GM18526 (cell line): ENCODE measurements around the gene OSGIN1.

ENCODE experiments used
- POLR2A ChIP-seq: IDR thresholded peaks from 3 replicates; pipeline ENCODE4 v1.6.1; 2011; ENCODE audit not compliant: insufficient read length; ENCODE audit errors: extremely low read depth

OSGIN1 gene

GRCh38 chr16:83981799-83982198 lies 28.8 kb downstream of the OSGIN1 start:
- TF ChIP-seq POLR2A: no peak

GRCh38 chr16:83983491-83983890 lies 30.5 kb downstream of the OSGIN1 start:
- TF ChIP-seq POLR2A: no peak

- TF ChIP-seq POLR2A: no peak
These were observed 36.3 kb downstream of the OSGIN1 start for GRCh38 chr16:83989300-83989699.

DNA sequence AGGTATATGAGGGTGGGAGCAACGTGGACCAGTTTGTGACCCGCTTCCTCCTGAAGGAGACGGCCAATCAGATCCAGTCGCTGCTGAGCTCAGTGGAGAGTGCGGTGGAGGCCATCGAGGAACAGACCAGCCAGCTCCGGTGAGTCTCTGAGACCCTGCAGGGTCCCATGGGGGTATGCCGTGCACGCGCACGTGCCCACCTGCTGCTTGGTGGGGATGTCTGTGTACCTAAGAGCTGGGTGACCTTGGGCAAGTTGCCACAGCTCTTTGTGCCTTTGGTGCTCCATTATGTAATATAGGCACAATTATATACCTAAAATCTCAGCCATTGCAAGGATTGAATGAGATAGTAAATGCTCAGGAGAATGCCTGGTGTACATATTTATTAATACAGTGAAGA lies 37.5 kb downstream of the OSGIN1 start:
- TF ChIP-seq POLR2A: no peak

DNA sequence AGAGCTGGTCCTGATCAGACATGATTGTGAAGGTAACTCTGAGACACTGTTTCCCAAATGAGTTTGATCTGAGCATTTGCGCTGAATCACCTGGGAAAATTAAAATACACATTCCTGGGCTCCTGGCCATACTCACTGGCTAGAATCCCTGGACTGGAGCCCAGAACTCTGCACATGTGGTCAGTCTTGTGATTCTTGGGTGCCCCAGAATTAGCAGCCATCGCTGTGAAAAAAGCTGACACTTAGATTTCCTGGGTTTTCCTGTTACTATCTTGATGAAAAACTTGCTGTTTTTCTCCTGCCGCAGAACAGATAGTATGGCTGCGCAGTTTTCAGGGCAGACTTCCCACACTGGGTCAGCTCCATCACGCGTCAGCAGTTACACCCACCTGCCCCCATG lies 39.6 kb downstream of the OSGIN1 start:
- TF ChIP-seq POLR2A: no peak

DNA sequence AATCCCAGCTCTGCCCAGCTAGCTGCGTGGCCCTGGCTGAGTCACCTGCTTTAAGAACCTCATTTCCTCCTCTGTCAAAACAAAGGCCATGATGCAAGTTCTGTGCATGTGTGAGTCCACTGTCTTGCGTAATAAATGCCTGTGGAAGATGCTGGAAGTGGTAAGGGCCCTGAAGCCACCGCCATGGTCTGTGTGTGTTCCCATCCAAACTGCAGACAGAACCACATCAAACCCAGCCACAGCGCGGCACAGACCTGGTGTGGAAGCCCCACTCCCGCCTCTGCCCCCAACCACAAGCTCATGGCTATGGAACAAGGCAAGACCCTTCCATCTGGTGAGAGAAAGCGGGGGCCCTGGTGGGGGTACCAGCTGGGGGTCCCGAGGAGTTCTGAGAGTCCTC lies 41.0 kb downstream of the OSGIN1 start:
- TF ChIP-seq POLR2A: no peak

DNA sequence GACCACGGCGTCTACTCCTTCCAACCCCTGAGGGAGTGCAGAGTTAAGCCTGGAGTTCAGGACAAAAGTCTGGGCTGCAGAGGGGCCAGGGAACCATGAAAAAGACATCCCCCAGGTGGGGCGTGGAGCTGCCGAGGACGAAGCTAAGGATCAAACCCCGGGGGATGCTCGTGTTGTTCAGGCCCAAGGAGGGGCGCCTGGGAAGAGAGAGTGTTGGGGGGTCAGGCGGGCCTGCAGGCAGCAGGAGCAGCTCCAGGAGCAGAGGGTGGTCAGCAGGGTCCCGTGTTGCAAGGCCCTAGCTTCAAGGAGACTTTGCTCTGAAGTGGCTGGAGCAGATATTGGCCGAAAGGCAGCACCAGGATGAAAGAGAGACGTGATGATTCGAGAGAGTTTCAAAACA lies 41.7 kb downstream of the OSGIN1 start:
- no peak for TF ChIP-seq POLR2A

DNA sequence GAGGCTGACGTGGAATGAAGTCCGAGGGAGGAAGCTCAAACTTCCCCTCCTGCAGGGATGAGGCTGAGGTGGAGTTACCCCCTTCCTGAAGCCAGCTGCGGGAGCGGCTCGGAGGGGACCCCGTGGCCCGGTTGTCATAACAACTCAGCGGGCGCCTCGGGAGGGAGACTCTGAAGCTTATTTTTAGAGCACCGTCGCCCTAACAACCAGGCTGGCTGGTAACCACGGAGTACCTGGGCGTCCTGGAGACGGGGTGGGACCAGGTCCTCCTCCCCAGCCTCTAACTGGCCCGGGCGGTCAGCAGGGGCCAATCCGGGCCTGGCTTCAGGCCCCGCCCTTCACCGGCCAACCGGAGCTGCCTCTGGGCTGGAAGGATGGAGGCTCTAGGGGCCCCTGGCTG lies 42.7 kb downstream of the OSGIN1 start:
- no peak for TF ChIP-seq POLR2A

DNA sequence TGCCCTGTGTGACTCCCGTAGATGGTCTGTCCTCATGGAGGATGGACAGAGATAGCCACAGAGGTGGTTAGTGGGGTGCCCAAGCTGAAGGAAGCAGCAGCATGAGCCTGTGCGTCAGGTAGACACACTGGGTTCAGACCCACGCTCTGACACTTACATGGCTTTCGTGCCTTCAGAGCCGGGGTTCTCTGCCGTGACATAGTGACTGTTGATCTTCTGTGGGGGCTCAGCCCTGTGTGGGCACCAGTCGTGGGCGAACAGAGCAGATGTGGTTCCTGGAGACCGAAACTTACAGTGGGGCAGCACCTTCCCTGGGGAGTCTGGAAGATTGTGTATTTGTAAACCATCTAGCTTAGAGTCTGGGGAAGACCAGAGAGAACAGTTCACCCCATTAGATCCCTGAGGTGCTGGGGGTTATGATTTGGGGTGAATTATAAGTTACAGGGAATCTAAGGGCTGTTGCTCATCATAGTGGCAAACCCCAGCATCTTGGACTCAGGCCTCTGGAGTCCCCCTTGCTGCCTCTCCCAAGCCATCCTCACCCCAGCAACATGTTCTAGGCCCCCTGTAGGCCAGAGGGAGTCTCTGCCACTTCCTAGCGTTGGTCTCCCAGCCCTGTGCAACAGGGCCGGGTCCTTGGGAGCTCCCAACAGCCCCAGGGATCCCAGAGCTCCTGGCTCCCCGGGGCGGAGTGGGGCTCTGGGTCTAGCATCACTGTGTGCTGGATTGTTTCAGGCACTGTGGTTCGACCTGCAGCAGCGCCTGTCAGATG lies 43.6 kb downstream of the OSGIN1 start:
- no peak for TF ChIP-seq POLR2A

GRCh38 chr16:83998091-83998490 lies 45.1 kb downstream of the OSGIN1 start:
- no peak for TF ChIP-seq POLR2A

- TF ChIP-seq POLR2A: no peak
These were observed 48.1 kb downstream of the OSGIN1 start for GRCh38 chr16:84000989-84001642.

DNA sequence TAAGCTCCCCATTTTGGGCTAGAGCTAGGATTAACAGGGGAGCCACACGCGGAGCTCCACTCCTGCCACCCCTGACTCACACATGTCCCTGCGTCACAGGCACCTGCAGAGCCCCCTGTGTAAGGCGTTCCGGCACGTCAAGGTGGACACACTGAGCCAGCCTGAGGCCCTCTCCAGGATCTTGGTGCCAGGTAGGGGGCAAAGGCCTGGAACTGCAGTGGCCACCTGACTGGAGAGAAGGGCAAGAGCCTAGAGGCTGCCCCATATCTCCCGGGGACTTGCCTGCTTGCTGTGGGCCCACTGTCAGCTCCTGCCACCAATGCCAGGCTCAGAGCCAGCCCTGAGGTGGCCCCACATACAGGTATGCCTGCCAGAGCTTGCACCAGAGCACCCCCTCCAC lies 48.7 kb downstream of the OSGIN1 start:
- no peak for TF ChIP-seq POLR2A

DNA sequence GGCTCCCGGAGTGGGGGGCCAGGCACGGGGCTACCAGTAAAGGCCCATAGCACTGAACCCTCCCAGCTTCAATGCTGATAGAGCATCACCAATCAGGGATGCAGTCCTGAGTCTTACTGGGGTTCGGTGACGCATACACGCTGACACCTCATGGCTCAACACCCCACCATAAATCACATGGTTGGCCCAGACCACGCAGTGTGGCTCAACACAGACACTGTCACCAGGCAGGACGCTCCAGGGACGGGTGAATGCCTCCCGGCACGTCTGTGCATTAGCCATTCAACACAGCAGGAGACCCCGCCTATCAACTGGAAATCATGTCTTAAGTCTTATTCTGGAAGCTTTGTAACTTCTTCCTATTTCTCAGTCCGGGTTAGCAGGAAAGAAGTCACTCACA lies 50.0 kb downstream of the OSGIN1 start:
- TF ChIP-seq POLR2A: no peak

DNA sequence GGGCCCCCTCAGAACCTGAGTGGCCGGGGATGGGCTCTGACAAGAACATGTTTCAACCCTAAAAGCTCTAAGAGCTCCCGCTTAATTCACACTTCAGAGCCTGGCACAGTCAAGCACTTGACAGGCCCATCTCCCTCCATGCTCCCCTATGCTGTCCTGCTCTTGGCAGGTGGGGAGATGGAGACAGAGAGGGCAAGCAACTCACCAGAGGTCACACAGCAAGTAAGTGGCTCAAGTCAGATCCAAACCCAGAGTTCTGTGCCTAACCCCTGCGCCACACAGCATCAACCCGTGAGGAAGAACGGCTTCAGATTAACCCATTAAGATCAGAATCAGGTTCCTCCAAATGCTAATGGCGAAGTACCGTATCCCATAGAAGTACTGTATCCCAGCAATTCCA lies 51.4 kb downstream of the OSGIN1 start:
- TF ChIP-seq POLR2A: no peak

- TF ChIP-seq POLR2A: no peak
These were observed 52.4 kb downstream of the OSGIN1 start for GRCh38 chr16:84005391-84005790.

DNA sequence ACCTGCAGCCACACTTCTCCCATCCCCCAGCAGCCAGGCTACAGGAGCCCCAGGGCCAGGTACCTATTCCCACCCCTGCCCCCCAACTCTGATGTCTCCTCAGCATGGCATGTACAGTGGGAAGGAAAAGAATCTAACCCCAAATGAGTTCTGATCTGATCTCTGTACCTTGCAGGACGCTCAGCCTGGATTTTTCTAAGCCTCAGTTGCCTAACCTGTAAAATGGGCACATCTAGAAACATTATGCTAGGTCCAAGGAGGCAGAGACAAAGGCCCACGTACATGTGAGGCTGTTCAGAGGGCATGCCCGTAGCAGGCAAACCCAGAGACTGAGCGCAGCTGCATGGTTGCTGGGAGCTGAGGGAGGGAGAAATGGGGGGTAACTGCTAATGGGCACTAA lies 54.5 kb downstream of the OSGIN1 start:
- no peak for TF ChIP-seq POLR2A

GRCh38 chr16:84007965-84008364 lies 54.9 kb downstream of the OSGIN1 start:
- TF ChIP-seq POLR2A: no peak

GRCh38 chr16:84009282-84009681 lies 56.2 kb downstream of the OSGIN1 start:
- no peak for TF ChIP-seq POLR2A
